Progenitor cell of endocrine pancreas (in vitro differentiated cells): Measurements from ENCODE around the gene MRPL37. TPM values are rescaled to one million over a fixed set of nuclear protein-coding genes. Genes with fewer than 3 reads are reported as not detected.

Experiments used
- DNase-seq: peaks from one replicate; pipeline ENCODE4 v3.0.0; 2021; ENCODE audit warnings: low spot score; ENCODE audit not compliant: unreplicated experiment
- H3K27ac Mint-ChIP-seq: 2 replicates; pipeline ENCODE4 v1.8.0; 2021; ENCODE audit warnings: mild to moderate bottlenecking, moderate library complexity, mixed read lengths
- H3K27me3 Mint-ChIP-seq: 2 replicates; pipeline ENCODE4 v1.8.0; 2021; ENCODE audit warnings: mixed read lengths
- H3K36me3 Mint-ChIP-seq: 2 replicates; pipeline ENCODE4 v1.8.0; 2022; ENCODE audit warnings: mixed read lengths; ENCODE audit not compliant: insufficient read depth
- H3K4me1 Mint-ChIP-seq: 2 replicates; pipeline ENCODE4 v1.8.0; 2021; ENCODE audit warnings: low read depth, mixed read lengths
- H3K4me3 Mint-ChIP-seq: 2 replicates; pipeline ENCODE4 v1.8.0; 2021; ENCODE audit warnings: low read depth, mild to moderate bottlenecking, moderate library complexity, mixed read lengths
- H3K9me3 Mint-ChIP-seq: 2 replicates; pipeline ENCODE4 v1.8.0; 2021; ENCODE audit warnings: low read depth, mixed read lengths
- CTCF ChIP-seq: fragments of 200-600 bp; sonication (generic); IDR thresholded peaks from one replicate; pipeline ENCODE4 v1.5.0; 2021; ENCODE audit warnings: antibody characterized with exemption, mild to moderate bottlenecking; ENCODE audit not compliant: unreplicated experiment
- total RNA-seq: library from RNA; stranded (reverse); gene quantifications from 2 replicates; pipeline ENCODE4 v1.2.1, GENCODE V29; 2021

MRPL37 gene
- total RNA-seq, 1 donor from 2014 or later = 61.9 TPM

GRCh38 chr1:54265659-54266058 is 65.7 kb downstream of the MRPL37 start:
- no peaks in the 10 kb centered on the region for H3K9me3 Mint-ChIP-seq
- H3K4me3 Mint-ChIP-seq = no peak overlapping the region
- H3K27ac Mint-ChIP-seq = no peak overlapping the region
- no peaks in the 10 kb centered on the region for H3K27me3 Mint-ChIP-seq
- peaks cover 1% of the 10 kb centered on the region for H3K4me1 Mint-ChIP-seq
- no peak for DNase-seq
- H3K36me3 Mint-ChIP-seq = peaks cover 2% of the 10 kb centered on the region
- no peak for TF ChIP-seq CTCF

- H3K36me3 Mint-ChIP-seq = peaks cover 2% of the 10 kb centered on the region
- peaks cover 1% of the 10 kb centered on the region for H3K4me1 Mint-ChIP-seq
- no peak overlapping the region for H3K4me3 Mint-ChIP-seq
- H3K9me3 Mint-ChIP-seq = no peaks in the 10 kb centered on the region
- no peak overlapping the region for H3K27ac Mint-ChIP-seq
- TF ChIP-seq CTCF = no peak
- no peak for DNase-seq
- H3K27me3 Mint-ChIP-seq = no peaks in the 10 kb centered on the region
Observed at GRCh38 chr1:54266195-54266594, 66.2 kb downstream of the MRPL37 start.

- DNase-seq = no peak
- H3K27ac Mint-ChIP-seq = no peak overlapping the region
- TF ChIP-seq CTCF = no peak
- no peaks in the 10 kb centered on the region for H3K9me3 Mint-ChIP-seq
- peaks cover 2% of the 10 kb centered on the region for H3K36me3 Mint-ChIP-seq
- H3K4me3 Mint-ChIP-seq = no peak overlapping the region
- H3K4me1 Mint-ChIP-seq = peaks cover 1% of the 10 kb centered on the region
- H3K27me3 Mint-ChIP-seq = no peaks in the 10 kb centered on the region
Observed at GRCh38 chr1:54266908-54267307, 66.9 kb downstream of the MRPL37 start.

Other genes with a start within 250 kb of the MRPL37 start
- gene LDLRAD1, start 182.0 kb upstream of the MRPL37 start, total RNA-seq = 0.20 and 0.84 TPM in 2 replicates
- gene TMEM59, start 147.0 kb upstream of the MRPL37 start, total RNA-seq = 196 and 205 TPM in 2 replicates
- gene TCEANC2, start 146.6 kb upstream of the MRPL37 start, total RNA-seq = 6.5 and 6.7 TPM in 2 replicates
- not detected in 2 replicates for gene CDCP2, start 47.2 kb upstream of the MRPL37 start, total RNA-seq
- 9.0 and 11.6 TPM in 2 replicates for gene CYB5RL, start 137 bp upstream of the MRPL37 start, total RNA-seq
- gene SSBP3, start 206.2 kb downstream of the MRPL37 start, total RNA-seq = 149 and 161 TPM in 2 replicates